ENCODE results near the gene CCDC9.
"Not testable (repeated sequence)": the region's sequence is repeated elsewhere in the genome, so short reads cannot be mapped to it uniquely, and the experiment has no call there.

The CCDC9 gene

GRCh38 chr19:47283405-47284059 lies 27.2 kb downstream of the CCDC9 start:
- in situ Hi-C loops (cut with MboI; ENCODE audit: low sequenced_read_pairs) = no loop called here

GRCh38 chr19:47284324-47284899 lies 28.1 kb downstream of the CCDC9 start:
- in situ Hi-C loops (cut with MboI; ENCODE audit: low sequenced_read_pairs) = no loop called here

GRCh38 chr19:47296036-47296435 lies 39.7 kb downstream of the CCDC9 start:
- in situ Hi-C loops (cut with MboI; ENCODE audit: low sequenced_read_pairs) = no loop called here

GRCh38 chr19:47300867-47301266 lies 44.5 kb downstream of the CCDC9 start:
- in situ Hi-C loops (cut with MboI; ENCODE audit: low sequenced_read_pairs) = not testable (repeated sequence)

GRCh38 chr19:47302249-47302648 lies 45.9 kb downstream of the CCDC9 start:
- in situ Hi-C loops (cut with MboI; ENCODE audit: low sequenced_read_pairs) = no loop called here

- in situ Hi-C loops (cut with MboI; ENCODE audit: low sequenced_read_pairs) = no loop called here
Measured at GRCh38 chr19:47303966-47304365, 47.6 kb downstream of the CCDC9 start.

- in situ Hi-C loops (cut with MboI; ENCODE audit: low sequenced_read_pairs) = no loop called here
Measured at GRCh38 chr19:47305309-47305751, 49.0 kb downstream of the CCDC9 start.

- in situ Hi-C loops (cut with MboI; ENCODE audit: low sequenced_read_pairs) = no loop called here
Measured at GRCh38 chr19:47306303-47306702, 50.0 kb downstream of the CCDC9 start.

GRCh38 chr19:47309038-47309437 lies 52.7 kb downstream of the CCDC9 start:
- in situ Hi-C loops (cut with MboI; ENCODE audit: low sequenced_read_pairs) = no loop called here

GRCh38 chr19:47309608-47310007 lies 53.3 kb downstream of the CCDC9 start, which contains the start of gene C5AR1:
C5AR1 (plus strand) TSS chr19:47309861; CDS start chr19:47309896, 35 bp downstream.
- in situ Hi-C loops (cut with MboI; ENCODE audit: low sequenced_read_pairs) = no loop called here

- in situ Hi-C loops (cut with MboI; ENCODE audit: low sequenced_read_pairs) = no loop called here
Measured at GRCh38 chr19:47310323-47310722, 54.0 kb downstream of the CCDC9 start.

- in situ Hi-C loops (cut with MboI; ENCODE audit: low sequenced_read_pairs) = no loop called here
Measured at GRCh38 chr19:47310819-47311218, 54.5 kb downstream of the CCDC9 start.

GRCh38 chr19:47312366-47313006 lies 56.2 kb downstream of the CCDC9 start:
- in situ Hi-C loops (cut with MboI; ENCODE audit: low sequenced_read_pairs) = no loop called here

GRCh38 chr19:47313754-47314295 lies 57.5 kb downstream of the CCDC9 start:
- in situ Hi-C loops (cut with MboI; ENCODE audit: low sequenced_read_pairs) = no loop called here

GRCh38 chr19:47315125-47315821 lies 58.9 kb downstream of the CCDC9 start:
- in situ Hi-C loops (cut with MboI; ENCODE audit: low sequenced_read_pairs) = no loop called here

GRCh38 chr19:47316513-47316912 lies 60.2 kb downstream of the CCDC9 start:
- in situ Hi-C loops (cut with MboI; ENCODE audit: low sequenced_read_pairs) = no loop called here

GRCh38 chr19:47319923-47320871 lies 63.9 kb downstream of the CCDC9 start:
- in situ Hi-C loops (cut with MboI; ENCODE audit: low sequenced_read_pairs) = no loop called here
